Fibroblast of skin of left biceps (primary cell): Measurements from ENCODE around the gene PHLDA2.

Experiments
- DNase-seq, 2 experiments: peaks; one replicate each; pipeline ENCODE4 v3.0.0-alpha.2; 2013; ENCODE audit warnings: low read depth in 2 of 2

PHLDA2 gene

GRCh38 chr11:2929950-2930703, 907 bp upstream of the PHLDA2 start:
- DNase-seq, result no peak

- DNase-seq, result no peak
Observed at GRCh38 chr11:2929531-2929949, 320 bp upstream of the PHLDA2 start.

- no peak for DNase-seq
Observed at GRCh38 chr11:2927851-2928604, 1.2 kb downstream of the PHLDA2 start.

- DNase-seq, result no peak
Observed at GRCh38 chr11:2927121-2927800, 2.0 kb downstream of the PHLDA2 start.

- no peak for DNase-seq
Observed at GRCh38 chr11:2926611-2927051, 2.6 kb downstream of the PHLDA2 start.

GRCh38 chr11:2924821-2925675, 4.2 kb downstream of the PHLDA2 start:
- DNase-seq, result no peak

GRCh38 chr11:2924381-2924780, 4.8 kb downstream of the PHLDA2 start:
- DNase-seq, result no peak

- no peak for DNase-seq
Observed at GRCh38 chr11:2923446-2924375, 5.5 kb downstream of the PHLDA2 start.

- no peak for DNase-seq
Observed at GRCh38 chr11:2922655-2923054, 6.6 kb downstream of the PHLDA2 start.

GRCh38 chr11:2921742-2922493, 7.3 kb downstream of the PHLDA2 start:
- DNase-seq, result no peak

- no peak for DNase-seq
Observed at GRCh38 chr11:2921261-2921660, 8.0 kb downstream of the PHLDA2 start.

GRCh38 chr11:2920343-2920742, 8.9 kb downstream of the PHLDA2 start:
- DNase-seq, result no peak

GRCh38 chr11:2919837-2920236, 9.4 kb downstream of the PHLDA2 start:
- no peak for DNase-seq

GRCh38 chr11:2919188-2919587, 10.0 kb downstream of the PHLDA2 start:
- no peak for DNase-seq

GRCh38 chr11:2917842-2918490, 11.3 kb downstream of the PHLDA2 start:
- no peak for DNase-seq

- no peak for DNase-seq
Observed at GRCh38 chr11:2916892-2917645, 12.2 kb downstream of the PHLDA2 start.

GRCh38 chr11:2916114-2916891, 12.9 kb downstream of the PHLDA2 start:
- no peak for DNase-seq

- no peak for DNase-seq
Observed at GRCh38 chr11:2915473-2915872, 13.7 kb downstream of the PHLDA2 start.
